ENCODE results near the gene EPHB3.

EPHB3 gene

GRCh38 chr3:184626923-184627322 is 65.3 kb downstream of the EPHB3 start:
- no peak for DNase-seq (ENCODE audit: low spot score)

DNA sequence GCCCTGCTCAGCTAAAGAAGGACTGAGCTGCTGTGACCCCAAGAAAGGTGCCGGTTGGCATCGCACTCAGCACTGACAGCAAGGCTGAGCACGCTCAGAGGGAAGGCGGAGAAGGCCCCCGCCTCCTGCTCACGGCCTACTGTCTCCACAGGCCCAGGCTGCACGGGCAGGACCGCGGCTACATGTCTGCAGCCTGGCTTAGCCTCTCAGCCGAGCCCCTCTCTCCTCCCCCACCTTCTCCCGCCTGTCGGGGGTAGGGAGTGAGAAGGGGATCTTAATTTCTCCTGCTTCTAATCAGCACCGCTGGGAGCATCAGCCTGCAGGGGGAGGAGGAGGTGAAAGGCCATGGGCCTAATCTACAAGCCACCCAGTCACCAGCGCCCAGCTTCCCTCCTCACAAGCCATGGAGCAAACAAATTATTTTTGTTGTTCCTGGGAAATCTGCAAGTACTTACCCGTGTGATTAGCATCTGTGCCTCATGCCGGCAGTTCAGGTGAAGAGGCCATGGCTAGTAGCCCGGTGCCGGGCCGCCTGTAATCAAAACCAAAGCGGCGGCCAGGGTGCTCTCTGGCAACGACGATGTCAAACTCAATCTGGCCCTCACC is 68.1 kb downstream of the EPHB3 start:
- no peak for DNase-seq (ENCODE audit: low spot score)

DNA sequence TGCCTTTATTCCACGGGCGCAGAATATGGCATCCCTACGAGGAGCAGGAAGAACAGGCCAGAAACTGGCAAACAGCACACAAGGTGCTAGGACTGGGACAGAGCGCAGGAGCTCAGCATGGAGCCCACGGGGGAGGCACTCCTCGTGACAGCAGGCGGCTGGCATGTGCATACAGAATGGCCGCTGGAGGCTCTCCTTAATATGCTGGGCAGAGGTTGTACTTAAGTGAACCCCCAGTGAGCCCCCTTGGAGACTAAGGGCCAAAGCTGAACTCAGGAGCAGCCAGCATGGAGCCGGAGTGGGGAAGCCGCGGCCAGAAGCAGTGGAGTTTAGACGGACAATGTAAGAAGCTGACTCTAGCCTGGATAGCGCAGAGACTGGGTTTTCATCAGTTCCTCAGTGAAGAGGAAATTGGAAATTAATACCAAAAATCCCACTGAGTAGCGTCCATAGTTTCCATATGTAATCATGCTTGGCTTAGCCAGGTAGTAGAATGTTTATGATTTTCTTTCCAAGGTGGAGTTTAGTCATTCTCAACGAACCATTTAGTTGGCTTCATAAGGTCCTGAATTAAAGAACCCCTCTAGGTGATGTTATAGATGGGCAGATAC is 69.4 kb downstream of the EPHB3 start:
- no peak for DNase-seq (ENCODE audit: low spot score)

DNA sequence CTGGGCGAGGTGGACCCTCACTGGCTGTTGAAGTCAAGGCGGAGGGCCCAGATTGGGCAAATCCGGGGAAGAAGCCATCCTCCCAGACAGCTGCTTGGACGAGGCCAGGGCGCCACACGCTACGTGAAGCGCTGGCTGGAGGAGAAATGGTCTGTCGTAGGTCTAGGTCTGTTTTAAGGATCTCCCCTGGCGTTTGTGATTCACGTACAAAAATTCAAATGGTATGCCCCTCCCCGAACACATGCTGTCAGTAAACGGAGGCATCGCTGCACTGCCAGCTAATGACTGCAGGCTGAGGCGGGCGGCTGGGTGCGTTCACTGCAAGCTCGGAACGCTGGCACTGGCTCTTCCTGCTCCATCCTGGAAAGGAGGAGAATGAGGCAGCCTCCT is 69.9 kb downstream of the EPHB3 start:
- DNase-seq (ENCODE audit: low spot score), result no peak
